GM21786 (cell line): ENCODE measurements around the gene RNF10.
"Not testable (repeated sequence)": the region's sequence is repeated elsewhere in the genome, so short reads cannot be mapped to it uniquely, and the experiment has no call there.

Source experiments
- ATAC-seq: cut with Tn5 transposase; IDR thresholded peaks from one replicate; pipeline ENCODE4 v1.9.1; 2021; ENCODE audit not compliant: unreplicated experiment

Gene RNF10

DNA sequence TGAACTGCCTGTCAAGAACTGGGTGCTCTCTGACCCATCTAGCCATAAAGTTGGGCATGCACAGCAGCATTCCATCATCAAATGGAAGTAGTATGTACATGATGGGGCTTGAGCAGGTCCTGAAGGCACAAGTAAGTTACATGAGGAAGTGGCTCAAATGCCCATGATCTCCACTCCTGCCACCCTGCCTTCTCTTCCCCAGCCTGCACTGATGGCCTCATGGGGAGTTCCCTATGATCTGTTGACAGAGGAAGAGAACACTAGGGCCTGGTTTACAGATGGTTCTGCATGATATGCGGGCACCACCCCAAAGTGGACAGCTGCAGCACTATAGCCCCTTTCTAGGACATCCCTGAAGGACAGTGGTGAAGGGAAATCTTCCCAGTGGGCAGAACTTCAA is 77.4 kb downstream of the RNF10 start:
- ATAC-seq, result not testable (repeated sequence)

DNA sequence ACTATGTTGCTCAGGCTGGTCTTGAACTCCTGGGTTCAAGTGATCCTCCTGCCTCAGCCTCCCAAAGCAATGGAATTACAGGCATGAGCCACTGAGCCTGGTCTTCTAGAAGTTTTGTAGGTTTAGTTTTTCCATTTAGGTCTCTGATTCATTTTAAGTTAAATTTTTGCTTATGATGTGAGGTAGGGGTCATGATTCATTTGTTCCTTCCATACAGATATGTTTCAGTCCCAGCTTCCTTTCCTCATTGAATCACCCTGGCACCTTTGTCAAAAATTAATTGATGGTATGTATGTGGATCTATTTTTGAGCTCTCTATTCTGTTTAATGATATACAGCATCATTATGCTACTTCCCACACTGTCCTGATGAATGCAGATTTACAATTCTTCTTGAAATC is 80.7 kb downstream of the RNF10 start:
- no peak for ATAC-seq

DNA sequence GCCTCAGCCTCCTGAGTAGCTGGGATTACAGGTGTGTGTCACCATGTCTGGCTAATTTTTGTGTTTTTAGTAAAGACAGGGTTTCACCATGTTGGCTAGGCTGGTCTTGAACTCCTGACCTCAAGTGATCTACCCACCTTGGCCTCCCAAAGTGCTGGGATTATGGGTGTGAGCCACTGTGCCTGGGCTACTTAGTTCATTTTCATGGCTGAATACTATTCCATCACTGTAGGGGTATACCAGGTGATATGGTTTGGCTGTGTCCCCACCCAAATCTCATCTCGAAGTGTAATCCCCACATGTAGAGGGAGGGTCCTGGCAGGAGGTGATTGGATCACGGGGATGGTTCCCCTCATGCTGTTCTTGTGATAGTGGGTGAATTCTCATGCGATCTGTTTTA is 83.0 kb downstream of the RNF10 start:
- ATAC-seq, result not testable (repeated sequence)

DNA sequence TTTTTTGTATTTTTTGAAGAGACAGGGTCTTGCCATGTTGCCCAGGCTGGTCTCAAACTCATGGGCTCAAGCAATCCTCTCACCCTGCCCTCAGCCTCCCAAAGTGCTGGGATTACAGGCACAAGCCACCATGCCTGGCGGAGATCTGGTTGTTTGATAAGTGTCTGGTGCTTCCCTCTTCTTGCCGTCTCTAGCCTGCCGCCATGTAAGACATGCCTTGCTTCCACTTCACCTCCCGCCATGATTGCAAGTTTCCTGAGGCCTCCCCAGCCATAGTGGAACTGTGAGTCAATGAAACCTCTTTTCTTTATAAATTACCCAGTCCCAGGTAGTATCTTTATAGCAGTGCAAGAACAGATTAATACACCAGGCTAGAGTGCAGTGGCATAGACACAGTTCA is 83.6 kb downstream of the RNF10 start:
- ATAC-seq, result not testable (repeated sequence)

DNA sequence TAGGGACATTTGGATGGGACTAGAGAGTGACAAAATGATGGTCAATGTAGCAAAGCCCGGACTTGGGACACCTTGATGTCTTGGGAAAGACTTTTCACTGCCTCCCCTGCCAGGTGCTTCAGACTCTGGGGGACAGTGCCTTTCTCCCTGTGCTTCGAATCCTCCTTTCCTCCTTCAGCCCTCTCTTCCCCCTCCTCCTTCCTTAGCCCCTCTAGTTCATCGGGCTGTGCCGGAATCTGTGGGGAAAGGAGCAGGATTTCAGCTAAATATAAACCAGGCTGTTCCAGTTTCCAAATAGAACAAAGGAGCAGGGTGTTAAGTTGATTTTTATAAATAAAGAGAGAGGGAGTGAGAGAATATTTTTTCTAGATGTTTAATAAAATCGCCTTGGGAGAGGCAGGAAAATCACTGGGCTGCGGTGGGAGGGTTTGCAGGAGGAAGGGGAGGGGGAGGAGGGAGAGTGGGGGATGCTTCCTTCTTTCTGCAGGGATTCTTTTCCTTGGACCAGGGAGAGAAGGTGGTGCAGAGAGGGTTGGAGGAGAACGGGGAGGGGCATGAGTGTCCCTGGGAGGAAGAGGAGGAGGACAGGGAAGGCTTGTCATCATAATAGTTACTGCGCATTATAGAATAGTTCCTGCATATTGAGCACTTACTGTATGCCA is 84.9 kb downstream of the RNF10 start:
- no peak for ATAC-seq

DNA sequence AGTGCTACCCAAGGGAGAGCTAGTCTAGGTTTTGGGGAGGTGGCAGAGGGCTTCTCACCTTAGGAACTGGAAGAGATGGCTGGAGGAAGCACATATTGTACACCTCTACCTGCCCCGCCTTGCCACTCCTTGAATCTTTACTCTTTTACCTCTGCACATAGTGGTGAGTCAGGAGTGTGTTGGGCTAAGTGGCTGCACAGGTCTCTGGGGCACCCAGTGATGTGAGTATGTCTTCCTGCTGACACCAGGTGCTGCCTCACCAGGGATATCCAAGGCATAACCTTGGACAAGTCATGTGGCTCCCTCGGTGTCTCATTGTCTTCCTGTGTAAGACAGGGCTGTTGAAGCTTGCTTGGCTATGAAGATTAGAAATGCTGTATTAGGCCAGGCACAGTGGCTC is 86.5 kb downstream of the RNF10 start:
- no peak for ATAC-seq

DNA sequence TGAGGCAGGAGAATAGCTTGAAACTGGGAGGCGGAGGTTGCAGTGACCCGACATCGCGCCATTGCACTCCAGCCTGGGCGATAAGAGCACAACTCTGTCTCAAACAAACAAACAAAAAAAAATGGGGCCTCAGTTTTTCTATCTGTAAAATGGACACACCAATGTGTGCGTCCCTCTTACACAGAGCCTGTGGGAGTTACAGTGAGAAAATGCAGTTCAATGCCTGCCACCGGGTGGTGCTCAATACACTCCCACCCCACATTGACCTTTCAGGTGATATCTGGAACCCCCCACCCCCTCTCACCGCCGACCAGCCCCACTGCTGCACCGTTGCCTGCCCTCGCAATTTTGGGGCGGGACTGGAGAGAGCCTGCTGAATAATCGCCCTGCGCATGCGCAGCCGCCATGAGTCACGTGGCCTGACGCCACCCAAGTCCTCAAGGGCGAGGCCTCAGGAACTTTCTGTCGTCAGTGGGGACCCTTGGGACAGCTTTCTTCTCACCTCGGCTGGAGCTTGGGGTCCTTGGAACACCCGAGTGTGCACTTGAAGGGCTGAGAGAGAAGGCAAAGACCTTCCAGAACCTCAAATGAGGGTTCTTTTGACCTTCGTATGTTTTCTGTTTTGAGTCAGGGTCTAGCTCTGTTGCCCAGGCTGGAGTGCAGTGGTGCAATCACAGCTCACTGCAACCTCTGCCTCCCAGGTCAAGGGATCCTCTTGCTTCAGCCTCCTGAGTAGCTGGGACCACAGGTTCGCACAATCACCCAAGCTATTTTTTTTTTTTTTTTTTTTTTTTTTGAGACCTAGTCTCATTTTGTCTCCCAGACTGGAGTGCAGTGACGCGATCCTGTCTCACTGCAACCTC is 91.6 kb downstream of the RNF10 start:
- no peak for ATAC-seq
